HG03520 (cell line): ENCODE measurements around the gene DDRGK1.
"Not testable (repeated sequence)": the region's sequence is repeated elsewhere in the genome, so short reads cannot be mapped to it uniquely, and the experiment has no call there.

Experiments
- ATAC-seq: cut with Tn5 transposase; IDR thresholded peaks from one replicate; pipeline ENCODE4 v1.9.1; 2021; ENCODE audit warnings: mild to moderate bottlenecking, moderate library complexity; ENCODE audit not compliant: unreplicated experiment

Gene DDRGK1

GRCh38 chr20:3166913-3167342 is 37.6 kb downstream of the DDRGK1 start:
- ATAC-seq, result no peak

- ATAC-seq, result no peak
Observed at GRCh38 chr20:3166338-3166912, 38.1 kb downstream of the DDRGK1 start.

GRCh38 chr20:3165473-3166337 is 38.8 kb downstream of the DDRGK1 start:
- ATAC-seq, result no peak

GRCh38 chr20:3164763-3165410 is 39.6 kb downstream of the DDRGK1 start:
- ATAC-seq, result no peak

- no peak for ATAC-seq
Observed at GRCh38 chr20:3164043-3164762, 40.3 kb downstream of the DDRGK1 start.

GRCh38 chr20:3163099-3164042 is 41.1 kb downstream of the DDRGK1 start:
- no peak for ATAC-seq

- no peak for ATAC-seq
Observed at GRCh38 chr20:3162080-3162611, 42.3 kb downstream of the DDRGK1 start.

- no peak for ATAC-seq
Observed at GRCh38 chr20:3161316-3162079, 43.0 kb downstream of the DDRGK1 start.

GRCh38 chr20:3160418-3160817 is 44.1 kb downstream of the DDRGK1 start:
- no peak for ATAC-seq

GRCh38 chr20:3158968-3159431 is 45.5 kb downstream of the DDRGK1 start:
- ATAC-seq, result no peak

GRCh38 chr20:3157817-3158216 is 46.7 kb downstream of the DDRGK1 start:
- ATAC-seq, result no peak

- ATAC-seq, result peak; percentile 71
Observed at GRCh38 chr20:3156811-3157619, 47.5 kb downstream of the DDRGK1 start.

- not testable (repeated sequence) for ATAC-seq
Observed at GRCh38 chr20:3152057-3152644, 52.3 kb downstream of the DDRGK1 start.

GRCh38 chr20:3150908-3151307 is 53.6 kb downstream of the DDRGK1 start:
- no peak for ATAC-seq

- ATAC-seq, result no peak
Observed at GRCh38 chr20:3146732-3147341, 57.6 kb downstream of the DDRGK1 start.

GRCh38 chr20:3141757-3142156 is 62.7 kb downstream of the DDRGK1 start:
- no peak for ATAC-seq
